Fibroblast of skin of right quadriceps (primary cell): ENCODE results near the gene INTS1.

ENCODE experiments used
- DNase-seq: peaks from one replicate; pipeline ENCODE4 v3.0.0-alpha.2; 2013

The INTS1 gene

DNA sequence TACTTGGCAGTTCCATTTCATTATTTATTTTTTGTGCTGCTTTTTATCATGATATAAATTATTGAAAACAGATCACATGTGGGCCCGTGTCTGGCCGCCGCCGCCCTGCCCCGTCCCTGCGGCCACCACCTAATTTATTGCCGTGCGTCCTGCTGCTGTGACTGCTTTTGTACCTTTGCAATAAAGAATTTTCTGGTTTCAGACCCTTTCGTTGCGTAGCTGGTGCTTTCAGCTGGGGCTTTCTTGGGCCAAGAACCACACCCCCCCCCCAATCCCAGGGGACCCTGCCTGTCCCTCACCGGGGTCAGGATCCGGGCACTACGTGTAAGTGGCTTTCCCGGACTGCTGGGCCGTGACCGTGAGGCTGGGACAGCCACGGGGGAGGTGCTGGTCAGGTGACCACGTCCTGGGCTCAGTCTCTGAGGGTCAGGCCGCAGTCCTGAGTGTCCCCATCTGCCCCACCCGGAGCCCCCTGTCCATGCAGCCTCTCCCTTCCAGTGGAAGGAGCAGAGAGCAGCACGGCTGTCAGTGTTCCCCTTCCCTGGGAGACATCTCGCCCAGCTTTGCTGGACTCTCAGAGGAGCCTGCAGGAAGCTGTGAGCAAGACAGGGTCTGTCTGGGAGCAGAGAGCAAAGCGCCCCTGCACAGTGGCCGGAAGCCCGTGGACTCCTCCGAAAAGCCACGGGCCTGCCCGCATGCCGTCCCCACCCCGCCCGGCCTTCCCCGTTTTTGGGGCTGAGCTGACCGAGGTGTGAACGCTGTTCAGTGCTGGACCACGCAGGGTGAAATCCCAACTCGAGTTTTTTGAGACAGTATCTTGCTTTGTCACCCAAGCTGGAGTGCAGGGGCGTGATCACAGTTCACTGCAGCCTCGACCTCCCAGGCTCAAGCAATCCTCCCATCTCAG is 38.9 kb upstream of the INTS1 start:
- no peak for DNase-seq

DNA sequence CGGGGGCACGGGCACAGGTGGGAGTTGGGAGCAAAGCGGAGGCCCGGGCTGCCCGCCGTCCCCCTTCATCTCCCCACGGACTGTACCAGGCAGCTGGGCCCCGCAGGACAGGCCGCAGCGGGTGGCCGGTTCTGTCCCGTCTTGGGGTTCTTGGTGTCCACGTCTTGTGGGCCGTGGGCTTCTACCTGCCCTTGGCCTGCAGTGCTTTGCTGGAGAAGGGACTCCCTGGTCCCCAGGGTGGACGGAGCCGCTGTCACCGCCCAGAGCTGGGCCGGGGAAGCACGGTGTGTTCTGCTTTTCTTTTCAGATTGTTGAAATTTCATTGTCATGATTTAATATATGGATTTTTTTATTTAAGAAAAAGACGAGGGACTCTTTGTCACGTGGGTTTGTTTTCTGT is 38.1 kb upstream of the INTS1 start:
- DNase-seq = no peak

DNA sequence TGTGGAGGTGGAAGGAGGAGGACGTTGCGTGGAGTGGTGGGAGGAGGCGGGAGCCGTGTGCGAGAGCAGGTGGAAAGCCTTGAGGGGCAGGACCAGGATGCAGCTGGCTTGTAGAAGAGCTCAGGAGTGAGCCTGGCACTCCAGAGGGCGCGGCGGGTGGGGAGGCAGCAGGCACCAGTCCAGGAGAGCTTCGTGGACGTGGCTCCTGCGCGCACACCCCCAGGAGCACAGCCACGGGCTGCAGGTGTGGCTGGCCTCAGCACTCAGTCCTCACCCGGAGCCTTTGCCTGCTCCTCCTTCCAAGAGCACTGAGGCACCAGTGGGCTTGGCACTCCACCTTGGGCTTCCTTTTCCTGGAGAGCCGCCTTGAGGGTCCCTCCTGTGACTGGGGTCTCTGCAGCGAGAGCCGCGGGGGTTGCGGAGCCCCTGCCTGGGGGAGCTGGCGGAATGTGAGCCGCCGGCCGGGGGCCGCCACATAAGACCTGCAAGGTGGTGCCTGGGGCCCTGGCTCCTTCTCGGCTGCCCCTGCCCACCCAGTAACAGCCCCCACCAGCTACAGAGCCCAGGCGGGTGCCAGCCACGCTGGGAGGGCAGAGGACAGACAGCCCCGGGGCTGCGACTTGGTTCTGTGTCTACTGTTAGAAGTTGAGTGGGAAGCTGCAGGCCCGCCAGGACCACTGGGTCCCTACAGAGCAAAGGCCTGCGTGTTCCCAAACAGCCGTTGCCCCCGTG is 37.4 kb upstream of the INTS1 start:
- DNase-seq = no peak

DNA sequence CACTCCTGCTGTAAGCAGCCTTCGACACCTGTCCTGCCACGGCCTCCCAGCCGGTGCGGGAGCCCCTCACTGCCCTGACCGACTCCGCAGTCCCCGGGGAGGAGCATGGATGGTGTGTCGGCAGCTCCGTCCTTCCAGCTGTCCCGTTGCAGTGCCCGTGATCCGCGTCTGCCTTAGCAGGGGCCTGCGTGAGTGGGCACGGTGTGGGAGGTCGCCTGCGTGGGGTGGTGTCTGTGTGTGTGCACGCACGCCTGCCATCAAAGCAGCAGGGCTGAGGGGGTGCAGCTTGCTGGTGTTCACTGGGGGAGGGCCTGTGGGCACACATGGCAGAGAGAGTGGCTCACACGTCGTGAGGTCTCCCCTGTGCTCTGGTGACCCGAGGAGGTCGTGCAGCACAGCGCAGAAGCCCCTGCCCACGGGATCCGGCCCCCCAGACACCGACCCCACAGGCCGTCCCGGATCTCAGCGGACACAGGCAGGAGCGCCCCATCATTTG is 36.6 kb upstream of the INTS1 start:
- no peak for DNase-seq

DNA sequence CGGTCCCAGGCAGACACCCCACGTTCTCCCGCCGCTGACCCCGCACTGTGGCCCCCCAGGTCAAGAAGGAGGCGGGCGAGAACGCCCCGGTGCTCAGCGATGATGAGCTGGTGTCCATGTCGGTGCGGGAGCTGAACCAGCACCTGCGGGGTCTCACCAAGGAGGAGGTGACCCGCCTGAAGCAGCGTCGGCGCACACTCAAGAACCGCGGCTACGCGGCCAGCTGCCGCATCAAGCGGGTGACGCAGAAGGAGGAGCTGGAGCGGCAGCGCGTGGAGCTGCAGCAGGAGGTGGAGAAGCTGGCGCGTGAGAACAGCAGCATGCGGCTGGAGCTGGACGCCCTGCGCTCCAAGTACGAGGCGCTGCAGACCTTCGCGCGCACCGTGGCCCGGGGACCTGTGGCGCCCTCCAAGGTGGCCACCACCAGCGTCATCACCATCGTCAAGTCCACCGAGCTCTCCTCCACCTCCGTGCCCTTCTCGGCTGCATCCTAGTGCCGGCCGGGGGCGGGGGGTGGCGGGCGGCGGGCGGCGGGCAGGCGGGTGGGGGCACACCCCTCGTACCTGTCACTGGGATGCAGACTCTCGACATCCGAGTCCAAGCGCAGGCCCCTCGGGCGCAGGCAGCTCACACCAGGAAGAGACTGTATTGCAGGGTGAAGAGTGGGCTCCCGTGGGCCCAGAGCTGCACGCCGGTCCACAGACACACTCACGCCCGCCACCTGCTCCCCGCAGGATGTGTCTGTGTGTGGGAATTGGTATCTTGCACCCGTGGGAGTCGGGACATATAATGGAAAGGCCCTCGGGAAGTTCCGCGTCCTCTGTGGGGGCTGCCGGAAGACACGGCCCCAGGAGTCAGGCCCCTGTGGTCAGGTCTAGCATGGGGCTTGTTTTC is 35.9 kb upstream of the INTS1 start:
- no peak for DNase-seq

DNA sequence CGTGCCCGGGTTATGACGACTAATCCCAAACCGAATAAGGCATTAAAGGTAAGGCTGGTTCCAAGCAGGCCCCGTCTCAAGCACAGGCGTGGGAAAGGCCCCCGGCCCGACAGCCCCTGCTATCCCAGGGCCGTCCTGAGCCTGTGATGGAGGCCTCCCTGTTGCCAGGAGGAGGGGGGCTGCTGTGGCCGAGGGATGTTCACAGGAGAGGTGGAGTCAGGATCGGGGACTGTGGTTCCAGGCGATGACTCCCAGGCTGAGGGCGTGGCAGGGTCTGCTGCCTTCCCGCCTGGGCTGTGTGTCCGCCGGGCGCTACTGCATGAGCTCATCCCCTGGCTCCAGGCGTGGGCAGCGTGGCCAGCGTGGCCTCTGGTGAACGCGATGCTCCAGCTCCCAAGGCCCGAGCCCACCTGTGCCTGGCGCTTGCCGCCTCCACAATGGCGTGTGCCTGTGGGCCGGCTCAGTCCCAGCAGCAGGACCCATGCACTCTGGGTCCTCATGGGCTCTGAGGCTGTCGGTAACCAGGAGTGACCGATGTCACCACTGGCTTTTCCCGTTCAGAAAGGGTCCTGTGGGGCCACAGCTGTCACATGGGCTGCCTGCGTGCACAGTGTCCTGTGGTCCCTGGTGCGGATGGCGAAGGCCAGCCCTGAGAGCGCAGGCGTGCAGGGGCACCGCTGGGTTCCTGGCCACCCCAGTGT is 35.1 kb upstream of the INTS1 start:
- no peak for DNase-seq

DNA sequence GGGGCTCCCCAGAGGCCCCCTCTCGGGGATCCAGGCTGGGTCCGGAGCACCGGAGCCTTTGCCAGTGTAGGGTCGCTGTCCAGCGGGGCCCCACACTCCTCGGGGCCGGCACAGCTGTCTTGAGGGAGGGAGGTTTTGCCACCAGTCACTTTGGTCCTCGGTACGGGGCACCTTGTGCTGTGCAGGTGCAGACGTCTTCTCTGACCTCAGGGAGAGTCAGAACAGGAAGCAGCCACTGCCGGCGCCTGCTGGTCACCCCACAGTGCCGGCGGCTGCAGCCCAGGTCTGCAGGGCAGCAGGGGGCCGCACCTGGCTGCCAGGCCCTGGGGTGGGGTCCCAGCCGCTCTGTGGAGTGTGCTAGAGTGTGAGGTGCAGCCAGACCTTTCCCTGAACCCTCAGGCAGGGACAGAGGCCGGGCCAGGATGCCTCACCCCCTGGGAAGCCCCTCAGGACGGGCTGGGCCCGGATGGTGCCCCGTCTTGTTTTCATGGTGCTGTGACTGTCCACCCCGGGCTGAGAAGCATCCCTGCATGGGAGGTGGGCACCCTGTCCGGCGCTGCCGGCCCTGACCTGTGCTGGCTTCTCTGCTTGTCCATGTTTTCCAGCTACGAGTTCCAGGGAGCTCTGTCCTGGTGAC is 34.5 kb upstream of the INTS1 start:
- no peak for DNase-seq

DNA sequence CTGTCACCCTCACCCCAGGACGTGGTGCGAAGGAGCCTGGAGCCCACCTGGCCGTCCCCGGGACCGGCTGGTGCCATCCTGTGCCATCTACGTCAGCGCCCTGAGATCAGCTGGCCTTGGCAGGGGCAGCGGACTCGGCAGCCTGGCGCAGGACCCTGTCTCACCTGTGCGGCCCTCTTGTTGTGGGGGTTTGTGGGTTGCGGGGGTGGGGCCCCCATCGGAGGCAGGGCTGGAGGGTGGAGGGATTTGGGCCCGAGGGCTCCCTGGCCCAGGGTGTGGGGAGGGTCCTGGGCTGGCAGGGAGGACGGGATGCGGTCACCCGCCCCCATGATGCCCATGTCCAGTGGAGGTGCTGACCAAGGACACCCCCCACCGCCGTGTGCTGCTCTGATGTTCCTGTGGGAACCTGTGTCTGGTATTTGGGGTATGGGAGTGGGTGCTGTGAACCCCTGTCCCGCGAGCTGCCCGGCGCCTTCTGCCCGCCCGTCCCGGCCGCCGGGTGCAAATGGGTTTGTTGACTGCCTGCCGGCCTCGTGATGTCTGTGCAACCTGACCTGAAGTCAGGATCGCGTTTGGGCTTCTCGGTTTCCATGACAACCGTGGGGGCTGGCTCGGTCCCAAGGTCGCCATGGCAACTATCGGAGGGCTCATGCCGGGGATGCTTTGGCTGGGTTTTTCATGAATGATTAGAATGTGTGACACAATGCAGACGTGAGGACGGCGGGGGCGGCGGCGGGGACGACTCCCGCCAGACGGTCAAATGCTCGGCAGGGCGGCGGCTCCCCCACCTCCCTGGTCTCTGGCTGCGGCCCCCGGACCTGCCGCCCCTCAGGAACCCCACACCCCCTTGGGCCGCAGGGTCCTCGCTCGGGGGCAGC is 33.6 kb upstream of the INTS1 start:
- peak; percentile 93 for DNase-seq

DNA sequence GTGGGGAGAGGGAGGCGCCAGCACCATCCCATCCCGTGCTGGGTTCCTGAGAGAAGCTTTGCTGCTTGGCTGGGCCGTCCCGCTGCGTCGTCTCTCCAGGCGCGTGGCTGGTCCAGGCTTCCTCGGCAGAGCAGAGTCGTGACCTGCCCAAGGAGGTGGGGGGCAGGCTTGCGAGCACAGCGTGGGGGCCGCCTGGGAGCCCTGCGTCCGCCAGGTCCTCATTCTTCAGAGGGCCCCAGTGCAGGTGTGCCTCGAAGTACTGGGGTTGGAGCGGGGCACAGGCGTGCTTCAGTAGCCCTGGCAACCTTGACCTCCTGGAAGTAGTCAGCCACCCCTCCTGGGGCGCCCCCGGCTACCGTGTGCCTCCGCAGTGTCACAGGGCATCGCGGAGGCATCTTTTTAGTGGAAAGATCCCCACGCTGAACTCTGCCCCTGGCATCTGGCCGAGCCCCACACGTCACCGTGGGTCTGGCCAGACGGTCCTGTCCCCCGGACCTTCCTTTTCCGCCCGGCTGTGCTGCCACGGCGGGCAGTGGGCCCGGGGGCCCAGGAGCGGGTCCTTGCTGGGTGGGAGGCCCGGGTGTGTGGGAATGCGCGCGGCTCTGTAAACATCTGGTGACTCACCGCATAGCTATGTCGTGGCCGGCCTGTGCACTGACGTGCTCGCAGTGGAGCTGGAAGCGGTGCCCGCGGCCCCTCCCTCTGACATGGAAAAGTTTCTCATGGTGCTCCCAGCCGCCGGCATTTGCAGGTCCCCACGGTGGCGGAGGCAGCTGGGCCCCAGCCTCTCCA is 32.8 kb upstream of the INTS1 start:
- peak; percentile 99 for DNase-seq

DNA sequence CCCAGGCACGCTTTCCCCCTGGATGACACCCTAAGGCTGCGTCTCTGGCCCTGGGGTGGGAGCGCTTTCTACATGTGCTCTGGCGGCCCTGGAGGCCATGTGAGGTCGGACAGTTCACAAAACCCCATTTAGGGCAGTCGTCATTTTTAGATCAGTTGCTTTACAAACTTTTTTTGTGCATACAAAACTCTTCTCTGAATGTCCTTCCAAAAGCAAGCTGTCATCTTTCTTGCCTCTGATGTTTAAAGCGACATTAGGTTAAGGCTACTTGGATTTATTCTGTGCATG is 32.2 kb upstream of the INTS1 start:
- no peak for DNase-seq

DNA sequence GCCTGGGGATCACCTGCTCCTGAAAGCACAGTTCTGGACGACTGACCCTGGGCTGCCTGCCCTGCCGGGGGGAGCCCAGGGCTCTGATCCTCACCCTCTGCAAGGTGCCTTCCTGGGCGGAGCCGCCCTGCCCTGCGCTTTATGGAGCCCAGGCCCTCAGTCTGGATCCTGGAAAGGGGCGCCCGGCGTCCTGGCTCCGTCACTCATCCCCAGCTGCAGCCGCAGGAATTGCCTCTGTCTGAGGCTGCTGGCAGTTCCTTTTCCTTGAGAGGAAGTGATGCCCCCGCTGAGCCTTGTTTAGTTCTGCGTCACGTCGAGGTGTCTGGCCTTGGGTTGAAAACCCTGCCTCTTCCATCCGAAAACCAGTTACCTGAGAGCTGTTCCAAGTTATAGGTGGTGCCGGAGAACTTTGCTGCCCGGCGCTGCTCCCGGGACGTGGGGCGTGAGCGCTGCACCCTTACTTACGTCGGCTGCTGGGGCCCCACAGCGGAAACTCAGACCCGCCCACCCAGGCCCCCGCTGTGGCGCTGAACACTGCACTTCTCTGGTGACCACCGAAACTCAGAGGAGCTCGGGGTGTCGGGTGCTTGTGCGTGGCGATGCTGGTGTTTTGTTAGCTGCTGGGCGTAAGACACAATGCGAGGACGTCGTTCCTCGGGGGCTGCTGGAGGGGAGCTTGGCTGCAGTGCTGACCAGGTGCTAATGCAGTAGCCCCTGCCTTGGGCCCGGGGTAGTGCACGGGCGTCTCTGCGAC is 31.7 kb upstream of the INTS1 start:
- no peak for DNase-seq

DNA sequence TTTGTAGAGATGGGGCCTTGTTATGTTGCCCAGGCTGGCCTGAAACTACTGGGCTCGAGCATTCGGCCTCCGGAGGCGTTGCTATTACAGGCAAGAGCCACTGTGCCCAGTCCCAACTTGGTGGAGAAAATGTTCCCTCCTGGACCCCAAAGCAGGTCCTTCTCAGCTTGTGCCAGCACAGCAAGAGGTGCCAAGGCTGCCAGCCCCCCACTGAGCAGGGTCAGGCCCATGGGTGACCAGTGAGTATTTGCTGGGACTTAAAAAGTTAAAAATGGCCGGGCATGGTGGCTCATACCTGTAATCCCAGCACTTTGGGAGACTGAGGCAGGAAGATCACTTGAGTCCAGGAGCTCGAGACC is 30.9 kb upstream of the INTS1 start:
- DNase-seq = no peak

DNA sequence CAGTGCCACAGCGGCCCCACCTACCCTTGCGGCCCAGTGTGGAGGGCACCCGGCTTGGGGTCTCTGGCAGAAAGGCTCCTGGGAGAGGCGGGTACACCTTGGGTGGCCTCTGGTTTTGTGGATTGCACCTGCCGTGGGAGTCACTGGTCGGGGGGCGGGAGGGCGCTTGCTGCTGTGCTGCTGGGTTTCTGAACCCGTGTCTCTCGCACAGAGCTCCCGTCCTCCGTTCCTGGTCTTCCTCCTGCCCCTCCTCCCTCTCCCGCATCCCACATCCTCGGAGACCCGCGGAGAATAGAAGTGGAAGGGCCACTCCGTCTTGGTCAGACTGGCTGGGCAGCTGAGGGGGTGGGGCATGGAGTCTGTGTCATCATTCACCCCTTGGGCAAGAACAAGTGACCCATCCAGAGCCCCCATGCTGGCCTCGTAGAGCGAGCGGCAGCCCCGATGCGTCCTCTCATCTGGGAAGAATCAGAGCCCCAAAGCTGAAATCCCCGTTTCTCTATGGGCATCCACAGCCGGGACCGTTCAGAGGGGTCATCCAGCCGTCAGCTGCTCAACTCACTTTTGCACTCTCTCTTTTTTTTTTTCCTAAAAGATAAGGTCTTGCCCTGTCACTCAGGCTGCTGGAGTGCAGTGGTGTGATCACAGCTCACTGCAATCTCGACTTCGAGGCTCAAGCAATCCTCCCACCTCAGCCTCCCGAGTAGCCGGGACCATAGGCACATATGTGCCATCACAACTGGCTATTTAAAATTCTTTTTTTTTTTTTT is 30.3 kb upstream of the INTS1 start:
- no peak for DNase-seq

DNA sequence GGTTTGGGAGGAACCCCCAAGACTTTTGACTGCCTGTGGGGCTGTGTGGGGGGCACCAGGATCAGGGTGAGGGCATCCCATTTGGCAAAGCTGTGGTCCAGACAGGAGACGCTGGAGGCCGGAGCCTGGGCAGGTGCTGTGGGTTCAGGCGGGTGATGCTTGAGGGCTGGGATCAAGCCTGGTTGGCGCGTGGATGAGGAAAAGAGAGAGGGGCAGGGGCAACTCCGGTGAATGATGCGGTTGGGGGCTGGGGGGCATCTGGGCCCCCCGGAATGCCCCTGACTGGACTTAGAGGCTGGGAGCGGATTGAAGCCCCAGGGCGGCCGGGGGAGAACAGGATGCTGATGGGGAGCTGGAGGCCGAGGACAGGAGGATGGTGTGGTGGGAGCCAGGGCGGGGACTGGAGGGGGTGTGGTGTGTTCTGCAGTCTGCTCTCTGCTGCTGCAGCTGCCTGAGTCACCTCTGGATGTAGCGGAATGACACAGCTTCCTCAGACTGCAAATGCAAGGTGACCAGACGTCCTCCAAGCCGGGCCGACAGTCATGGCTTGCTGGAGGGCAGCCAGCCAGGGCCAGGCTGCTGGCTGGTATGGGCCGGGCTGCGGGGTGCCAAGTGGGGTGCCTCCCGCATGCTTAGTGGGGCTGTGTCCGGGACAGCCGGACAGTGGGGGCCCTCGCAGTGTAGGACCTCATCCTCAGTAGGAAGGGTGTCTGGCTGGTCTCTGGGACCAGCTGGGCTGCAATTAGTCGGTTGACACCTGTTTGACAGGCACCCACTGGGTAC is 29.5 kb upstream of the INTS1 start:
- peak; percentile 85 for DNase-seq

DNA sequence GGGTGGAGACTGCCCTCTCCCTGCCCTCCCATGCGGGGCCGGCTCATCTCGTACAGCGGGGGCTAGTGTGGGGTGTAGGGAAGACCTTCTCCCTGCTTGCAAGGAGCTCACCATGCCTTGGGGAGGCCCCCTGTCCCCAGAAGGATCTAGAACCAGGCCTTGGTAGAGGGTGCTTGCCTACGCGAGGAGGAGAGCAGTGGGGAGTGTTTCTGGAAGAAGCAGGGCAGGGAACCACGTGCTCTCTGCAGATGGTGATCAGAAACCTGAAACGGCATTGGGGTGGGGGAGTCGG is 29.0 kb upstream of the INTS1 start:
- no peak for DNase-seq

DNA sequence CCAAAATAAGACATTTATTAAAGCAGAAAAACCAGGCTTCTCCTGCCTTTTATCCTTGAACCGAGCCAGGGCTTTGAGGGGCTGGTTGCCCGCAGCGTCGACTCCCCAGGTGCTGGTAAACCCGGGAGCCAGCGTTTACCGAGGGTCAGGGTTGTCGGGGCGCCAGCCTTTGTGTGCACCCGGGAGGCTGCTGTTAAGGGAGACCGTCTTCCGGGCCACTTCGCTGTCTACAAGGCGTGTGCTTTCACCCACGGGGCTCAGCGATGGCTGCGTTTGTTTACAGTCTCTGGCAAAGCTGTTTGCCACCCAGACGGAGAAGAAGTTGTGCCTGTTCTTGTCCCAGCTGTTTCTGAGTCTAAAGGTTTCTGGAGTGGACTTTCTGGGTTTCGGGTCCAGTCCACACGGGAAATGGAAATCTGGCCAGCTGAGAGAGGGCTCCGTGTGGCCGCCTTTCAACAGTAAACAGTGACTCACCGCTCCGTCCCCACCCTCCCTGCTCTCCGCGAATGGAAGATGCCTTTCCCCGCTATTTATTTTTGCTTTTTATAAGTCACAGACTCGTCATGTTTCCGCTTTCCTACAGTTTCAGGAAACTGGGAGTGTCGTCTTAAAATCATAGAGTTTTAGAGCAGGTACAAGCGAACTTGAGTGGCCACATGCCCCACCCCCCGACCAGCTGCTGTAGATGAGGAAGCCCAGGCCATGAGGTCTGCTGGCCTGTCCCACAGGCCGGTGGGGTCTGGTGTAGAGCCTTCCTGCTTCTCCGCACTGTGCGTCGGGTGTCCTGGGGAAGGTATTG is 28.5 kb upstream of the INTS1 start:
- peak; percentile 85 for DNase-seq

DNA sequence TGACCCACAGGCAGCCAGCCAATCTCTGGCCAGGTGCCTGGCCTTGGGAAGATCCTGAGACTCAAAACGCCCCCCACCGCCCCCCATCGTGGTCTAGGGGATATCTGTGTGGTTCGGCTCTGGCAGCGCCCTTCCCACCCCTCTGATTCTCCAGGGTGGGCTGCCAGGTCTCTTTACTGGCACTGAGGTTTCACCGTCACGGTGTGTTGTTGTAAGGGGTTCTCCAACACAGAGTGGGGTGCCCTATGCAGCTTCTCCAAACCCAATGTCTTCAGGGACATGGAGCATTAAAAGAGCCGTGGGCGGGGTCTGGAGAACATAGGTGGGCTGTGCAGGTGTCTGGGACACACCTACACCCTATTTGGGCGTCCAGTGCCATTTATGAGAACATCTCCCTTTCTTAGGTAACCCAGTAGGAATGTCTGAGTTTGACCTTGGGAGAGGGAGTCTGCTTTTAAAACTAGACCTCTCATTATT is 27.8 kb upstream of the INTS1 start:
- no peak for DNase-seq
